Stimulated activated CD8-positive, alpha-beta memory T cell treated with anti-CD3 and anti-CD28 coated beads, Interleukin-15, amount 100 ng/mL, for 1 hour (primary cell): ENCODE measurements around the gene BAG1.

ENCODE experiments used
- DNase-seq: peaks from one replicate; pipeline ENCODE4 v3.0.0-alpha.2; 2020; ENCODE audit warnings: low read depth

The BAG1 gene

DNA sequence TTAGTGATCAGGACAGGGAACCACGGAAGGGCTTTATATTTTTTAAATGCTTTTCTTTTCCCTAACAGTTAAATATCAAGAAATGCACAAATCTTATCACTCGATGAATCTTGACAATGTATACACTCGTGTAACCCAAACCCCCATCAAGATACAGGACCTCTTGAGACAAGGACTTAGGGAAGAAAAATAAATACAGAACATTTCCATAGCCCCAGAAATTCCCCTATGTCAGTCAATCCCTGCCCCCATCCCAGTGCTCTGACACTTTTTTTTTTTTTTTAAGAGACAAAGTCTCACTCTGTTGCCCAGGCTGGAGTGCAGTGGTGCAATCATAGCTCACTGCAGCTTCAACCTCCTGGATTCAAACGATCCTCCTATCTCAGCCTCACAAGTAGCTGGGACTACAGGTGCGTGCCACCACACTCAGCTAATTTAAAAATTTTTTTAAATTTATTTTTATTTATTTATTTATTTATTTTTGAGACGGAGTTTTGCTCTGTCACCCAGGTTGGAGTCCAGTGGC lies 21.8 kb downstream of the BAG1 start:
- DNase-seq: no peak

DNA sequence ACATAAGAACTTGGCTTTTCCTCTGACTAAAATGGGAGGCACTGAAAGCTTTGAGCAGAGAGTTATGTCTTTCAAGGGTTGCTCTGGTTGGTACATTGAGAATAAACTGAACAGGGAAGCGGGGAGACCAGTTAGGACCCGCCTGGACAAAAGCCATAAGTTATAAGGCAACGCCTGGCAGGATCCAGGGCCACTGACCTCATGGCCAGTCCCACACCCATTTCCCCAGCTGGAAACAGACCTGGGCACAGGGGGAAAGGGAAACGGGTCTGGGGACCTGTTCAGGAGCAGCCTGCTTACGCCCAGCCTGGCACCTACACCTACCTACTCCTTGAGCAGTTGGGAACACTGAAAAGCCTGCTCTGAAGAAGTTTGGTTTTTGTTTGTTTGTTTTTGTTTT lies 23.2 kb downstream of the BAG1 start:
- no peak for DNase-seq

DNA sequence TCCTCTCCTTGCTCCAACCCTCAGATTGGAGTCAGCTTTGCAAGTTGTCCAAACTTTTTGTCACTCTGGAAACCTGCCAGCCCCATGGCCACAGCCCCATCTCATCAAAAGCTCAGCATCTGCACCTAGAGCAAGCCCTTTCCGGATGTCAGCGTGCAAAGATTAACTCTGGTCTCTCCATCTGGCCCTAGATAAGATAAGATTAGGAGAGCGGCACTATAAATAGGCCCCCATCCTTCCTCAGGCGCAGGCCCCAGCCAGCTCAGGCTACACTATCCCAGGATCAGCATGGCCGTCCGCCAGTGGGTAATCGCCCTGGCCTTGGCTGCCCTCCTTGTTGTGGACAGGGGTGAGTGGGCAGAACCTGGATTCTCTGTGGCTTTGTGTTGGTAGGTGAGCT lies 24.6 kb downstream of the BAG1 start, which contains the start of gene SPINK4:
Gene SPINK4 (plus strand): TSS at position 247 of the 400 bp plus-strand sequence. CDS start 42 bp downstream, at position 289.
- DNase-seq: no peak

DNA sequence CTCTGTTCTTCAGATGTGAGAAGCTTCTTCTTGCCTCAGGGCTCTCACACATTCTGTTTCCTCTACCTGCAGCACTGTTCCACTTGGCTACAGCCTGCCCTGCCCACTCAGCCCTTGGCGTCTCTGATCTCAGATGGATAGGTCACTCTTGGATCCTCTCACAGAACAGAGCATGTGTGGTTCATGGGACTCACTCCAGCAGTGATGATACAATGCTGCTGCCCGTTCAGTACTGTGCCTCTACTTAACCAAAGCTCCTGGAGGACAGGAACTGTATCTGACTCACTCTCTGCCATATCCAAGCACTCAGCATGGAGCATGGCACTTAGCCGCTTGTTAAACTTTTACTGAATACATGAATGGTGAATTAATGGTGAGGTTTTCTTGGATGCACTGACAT lies 27.9 kb downstream of the BAG1 start:
- no peak for DNase-seq

DNA sequence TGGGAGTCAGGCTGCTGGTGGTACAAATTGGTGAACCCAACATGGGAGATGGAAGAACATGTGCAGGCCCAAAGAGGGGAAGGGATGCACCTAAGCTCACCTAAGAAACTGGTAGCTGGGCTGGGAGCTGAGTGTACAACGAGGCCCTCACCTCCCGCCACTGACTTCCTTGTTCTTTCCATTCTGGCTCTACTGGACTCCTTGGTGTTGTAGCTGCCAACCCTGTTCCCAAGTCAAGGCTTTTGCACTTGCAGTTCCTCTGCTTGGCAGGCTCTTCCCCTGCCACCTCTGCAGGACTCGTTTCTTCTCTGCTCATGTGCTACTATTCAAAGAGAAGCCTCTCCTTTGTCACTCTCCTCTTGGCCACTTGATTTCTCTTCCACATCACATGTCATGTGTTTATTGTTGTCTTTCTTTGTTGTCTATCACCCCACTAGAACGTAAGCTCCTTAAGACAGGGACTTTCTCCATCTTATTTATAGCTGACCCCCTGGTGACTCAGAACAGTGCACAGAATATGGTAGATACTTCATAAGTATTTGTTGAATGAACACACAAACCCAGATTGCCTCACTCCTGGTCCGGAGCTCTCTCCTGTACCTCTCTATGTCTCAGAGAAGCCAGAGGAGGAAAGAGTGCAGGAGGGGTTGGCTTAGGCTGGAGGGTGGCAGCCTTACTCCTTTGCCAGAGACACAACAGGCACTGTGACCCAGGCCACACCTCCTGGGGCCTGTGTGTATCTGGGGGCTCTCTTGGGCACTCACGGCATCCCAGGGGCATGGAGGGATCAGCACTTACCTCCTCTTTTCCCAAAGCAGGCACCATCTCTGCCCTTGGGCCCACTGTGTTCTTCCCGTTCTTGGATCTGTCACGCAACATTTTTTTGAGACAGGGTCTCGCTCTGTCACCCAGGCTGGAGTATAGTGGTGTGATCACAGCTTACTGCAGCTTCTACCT lies 29.7 kb downstream of the BAG1 start:
- no peak for DNase-seq

DNA sequence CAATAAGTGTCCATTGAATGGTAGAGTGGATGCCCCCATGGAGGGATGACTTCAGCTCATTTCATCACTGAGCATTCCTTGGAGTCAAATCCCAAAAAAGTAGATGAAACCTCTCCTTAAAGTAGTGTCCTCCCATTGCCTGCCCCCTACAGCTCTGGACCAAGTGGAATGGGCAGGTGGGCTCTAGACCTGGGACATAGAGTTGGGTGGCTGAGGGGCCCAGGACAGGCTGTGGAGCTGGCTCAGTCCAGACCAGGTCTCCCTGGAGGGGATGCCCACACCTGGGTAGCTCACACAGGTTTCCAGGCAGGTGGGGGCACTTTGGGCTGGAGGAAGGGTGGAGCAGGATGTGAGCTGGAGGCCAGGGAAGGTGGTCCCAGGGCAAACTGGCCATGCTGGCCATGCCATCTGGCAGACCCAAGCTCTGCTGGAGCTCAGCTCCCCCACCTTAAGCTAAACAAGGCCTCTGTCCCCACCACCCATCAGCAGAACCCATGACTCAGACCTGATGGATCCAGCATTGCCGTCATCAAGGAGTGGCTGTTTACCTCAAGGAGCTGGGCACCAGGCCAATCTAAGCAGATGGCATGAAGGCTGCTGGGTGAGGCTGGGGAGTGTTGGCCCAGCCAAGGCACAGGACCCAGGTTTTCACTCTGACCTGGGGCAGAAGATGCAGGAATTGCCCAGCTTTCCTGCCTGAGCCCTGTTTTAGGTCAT lies 30.7 kb downstream of the BAG1 start:
- DNase-seq: no peak

DNA sequence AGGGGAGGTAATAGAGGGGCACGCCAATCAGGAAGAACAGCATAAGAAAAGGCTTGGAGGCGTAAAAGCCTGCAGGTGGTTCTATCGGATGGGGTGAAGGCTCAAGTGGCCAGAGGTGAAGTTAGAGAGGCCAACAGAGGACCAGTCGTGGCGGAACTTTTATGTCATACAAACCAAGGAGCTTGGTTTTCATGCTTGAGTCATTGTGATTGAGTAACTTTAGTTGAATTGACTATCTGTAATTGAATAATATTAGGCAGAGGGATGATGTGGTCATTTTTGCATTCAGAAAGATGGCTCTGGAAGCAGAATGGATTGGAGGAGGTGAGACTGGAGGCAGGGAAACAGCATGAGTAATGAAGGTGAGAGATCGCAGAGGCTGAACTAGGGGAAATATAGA lies 31.7 kb downstream of the BAG1 start:
- DNase-seq: no peak

DNA sequence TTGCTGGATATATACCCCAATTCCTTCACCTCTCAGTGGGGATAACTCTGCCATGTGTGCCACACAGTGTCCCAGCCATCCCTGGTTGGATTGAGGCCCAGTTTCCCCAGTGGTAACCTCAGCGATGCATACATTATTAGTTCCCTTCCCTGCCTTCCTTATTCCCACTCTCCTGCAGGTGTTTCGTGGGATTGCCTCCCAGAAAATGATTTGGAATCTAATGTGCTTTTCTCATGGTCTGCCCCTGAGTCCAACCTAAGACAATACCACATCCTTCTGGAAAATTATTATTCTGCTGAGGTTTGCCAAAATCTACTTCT lies 32.9 kb downstream of the BAG1 start:
- no peak for DNase-seq

DNA sequence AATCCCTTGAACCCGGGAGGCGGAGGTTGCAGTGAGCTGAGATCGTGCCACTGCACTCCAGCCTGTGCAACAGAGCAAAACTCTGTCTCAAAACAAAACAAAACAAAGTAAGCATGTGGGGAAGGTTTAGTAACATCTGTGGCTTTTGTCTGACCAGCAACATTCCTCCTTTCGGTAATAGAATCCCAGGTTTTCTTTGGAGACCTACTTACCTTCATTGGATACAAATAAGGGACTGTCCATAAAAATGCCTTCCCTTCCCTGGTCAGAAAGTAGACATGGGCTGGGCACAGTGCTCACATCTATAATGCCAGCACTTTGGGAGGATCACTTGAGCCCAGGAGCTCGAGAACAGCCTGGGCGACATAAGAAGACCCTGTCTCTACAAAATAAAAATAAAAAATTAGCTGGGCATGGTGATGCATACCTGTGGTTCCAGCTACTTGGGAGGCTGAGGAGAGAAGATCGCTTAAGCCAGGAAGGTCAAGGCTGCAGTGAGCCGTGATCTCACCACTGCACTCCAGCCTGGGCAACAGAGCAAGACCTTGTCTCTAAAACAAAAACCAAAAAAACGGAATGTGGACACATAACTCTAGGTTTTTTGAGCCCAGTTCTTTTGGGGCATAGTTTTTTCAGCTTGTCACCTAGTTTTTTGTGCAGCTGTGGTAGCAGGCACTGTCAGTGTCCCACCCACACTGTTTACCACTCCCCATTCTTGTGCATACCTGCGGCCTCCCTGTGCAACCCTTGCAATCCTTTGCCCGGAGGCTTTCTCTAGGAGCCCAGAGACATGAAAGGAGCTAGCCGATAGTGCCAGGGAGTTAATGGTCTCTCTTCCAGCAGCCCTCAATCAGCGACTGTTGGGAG lies 33.5 kb downstream of the BAG1 start:
- no peak for DNase-seq

DNA sequence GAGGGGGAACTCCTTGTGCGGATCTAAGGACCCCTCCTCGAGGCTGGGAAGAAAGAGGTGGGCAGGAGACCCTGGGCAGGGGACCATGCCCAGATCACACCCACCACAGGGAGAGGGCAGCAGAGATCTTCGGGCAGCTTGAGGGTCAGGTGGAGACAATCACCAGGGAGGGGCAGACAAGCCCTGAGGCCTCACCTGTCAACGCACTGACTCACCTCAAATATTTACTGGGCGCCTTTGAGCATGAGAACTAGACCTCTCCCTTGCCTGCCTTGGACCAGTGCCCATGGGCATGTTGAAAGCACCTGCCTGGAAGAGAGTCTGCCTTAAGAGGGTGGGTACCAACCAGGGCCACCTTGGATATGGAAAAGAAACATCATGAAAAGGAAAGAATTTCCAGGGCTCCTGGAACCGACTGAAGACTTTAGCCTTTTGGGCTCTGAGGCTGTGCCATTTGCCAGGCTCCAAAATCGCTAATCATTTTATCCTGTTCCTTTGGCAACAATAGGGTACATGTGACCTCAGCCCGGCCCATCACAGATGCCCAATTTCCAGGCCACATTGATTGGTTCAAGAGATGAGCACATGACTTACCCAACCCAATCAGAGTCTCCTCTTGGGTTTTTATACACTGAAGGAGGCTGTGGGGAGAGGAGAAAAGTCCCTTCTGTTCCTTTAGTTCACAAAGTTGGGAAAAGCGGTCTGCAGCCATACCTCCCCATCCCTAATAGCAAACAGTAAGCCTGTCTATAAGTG lies 35.0 kb downstream of the BAG1 start:
- DNase-seq: no peak

DNA sequence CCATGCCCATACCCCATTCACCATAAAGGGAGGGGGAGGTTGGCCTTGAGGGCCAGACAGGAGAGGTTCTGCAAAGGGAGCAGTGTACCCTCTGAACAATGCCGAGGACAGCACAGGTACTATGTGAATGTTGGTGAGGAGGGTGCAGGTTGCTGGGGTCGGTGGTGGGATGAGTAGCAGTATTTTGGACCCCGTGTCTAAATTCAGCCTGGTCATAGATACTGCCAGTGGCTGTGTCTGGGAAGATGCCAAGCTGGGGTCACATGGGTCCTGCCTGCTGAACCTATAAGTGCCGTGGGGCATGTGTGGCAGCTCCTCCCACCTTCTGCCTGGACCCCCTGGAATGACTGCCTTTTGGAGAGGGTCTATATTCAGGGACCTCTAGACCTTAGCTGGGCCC lies 35.9 kb downstream of the BAG1 start:
- DNase-seq: no peak

DNA sequence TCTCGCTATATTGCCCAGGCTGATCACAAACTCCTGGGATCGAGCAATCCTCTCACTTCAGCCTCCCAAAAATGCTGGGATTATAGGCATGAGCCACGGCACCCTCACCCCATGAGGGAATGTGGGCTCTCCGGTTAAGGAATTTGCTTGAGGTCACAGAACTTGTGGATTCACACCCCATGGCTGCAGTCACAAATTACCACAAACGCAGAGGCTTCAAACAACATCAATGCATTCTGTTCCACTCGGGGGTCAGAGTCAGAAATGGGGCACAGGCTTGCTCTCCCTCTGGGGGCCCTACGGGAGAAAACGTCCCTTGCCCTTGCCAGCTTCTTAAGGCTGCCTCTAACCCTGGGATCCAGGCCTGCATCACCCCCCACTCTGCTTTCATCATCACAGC lies 36.8 kb downstream of the BAG1 start:
- no peak for DNase-seq

DNA sequence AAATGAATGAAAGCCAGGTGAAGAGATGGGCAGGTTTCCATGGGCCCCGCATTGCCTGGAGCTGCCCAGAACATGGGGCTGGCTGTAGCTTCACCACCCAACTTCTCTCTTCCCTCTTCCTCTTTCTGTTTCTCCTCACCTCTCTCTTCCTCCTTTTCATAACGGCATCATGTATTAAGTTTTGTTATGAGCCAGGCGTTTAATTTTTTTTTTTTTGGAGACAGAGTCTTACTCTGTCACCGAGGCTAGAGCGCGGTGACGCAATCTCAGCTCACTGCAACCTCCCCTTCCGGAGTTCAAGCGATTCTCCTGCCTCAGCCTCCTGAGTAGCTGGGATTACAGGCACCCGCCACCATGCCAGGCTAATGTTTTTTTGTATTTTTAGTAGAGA lies 37.5 kb downstream of the BAG1 start:
- no peak for DNase-seq

DNA sequence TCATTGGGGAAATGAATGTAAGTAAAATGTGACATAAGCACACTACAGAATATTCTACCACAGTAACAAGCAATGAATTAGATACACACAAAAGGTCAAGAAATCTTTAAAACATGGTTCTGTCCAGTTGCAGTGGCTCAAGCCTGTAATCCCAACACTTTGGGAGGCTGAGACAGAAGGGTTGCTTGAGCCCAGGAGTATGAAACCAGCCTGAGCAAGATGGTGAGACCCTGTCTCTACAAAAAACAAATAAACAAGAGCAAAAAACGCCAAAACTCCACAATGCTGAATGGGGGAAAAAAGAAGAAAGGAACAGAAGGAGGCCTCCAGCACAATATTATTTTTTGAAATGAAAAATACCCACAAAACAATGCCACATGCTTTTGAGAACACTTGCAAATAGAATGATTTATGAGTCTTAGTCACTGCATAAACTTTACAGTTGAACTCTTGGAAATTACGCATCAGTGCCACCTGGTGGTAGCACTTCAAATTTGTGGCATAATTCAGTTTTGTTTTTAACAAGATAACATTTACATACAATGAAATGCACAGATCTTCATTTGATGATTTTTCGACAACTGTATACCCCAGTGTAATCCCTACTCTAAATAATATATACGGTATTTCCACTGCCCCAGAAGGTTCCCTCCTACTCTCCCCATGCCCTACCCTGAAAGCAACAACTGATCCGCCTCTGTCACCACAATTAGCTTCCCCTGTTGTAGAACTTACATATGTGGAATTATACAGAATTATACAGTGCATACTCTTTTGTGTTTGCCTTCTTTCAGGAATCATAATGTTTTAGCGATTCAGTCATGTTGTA lies 39.0 kb downstream of the BAG1 start:
- DNase-seq: peak; percentile 51

DNA sequence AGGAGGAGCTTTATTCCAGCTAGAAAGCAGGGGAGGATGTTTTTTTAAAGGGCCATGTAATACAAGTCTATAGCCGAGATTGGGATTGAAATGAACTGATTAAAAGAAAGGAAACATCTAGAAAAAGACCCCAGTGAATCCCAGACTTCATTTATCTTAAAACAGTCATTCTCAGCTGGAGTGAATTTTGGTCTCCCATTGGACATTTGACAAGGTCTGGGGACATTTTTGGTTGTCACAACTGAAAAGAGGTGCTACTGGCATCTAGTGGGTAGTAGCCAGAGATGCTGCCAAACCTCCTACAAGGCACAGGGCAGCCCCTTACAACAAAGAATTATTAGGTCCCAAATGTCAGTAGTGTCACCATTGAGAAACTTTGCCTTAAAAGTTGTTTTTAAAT lies 40.8 kb downstream of the BAG1 start:
- no peak for DNase-seq

DNA sequence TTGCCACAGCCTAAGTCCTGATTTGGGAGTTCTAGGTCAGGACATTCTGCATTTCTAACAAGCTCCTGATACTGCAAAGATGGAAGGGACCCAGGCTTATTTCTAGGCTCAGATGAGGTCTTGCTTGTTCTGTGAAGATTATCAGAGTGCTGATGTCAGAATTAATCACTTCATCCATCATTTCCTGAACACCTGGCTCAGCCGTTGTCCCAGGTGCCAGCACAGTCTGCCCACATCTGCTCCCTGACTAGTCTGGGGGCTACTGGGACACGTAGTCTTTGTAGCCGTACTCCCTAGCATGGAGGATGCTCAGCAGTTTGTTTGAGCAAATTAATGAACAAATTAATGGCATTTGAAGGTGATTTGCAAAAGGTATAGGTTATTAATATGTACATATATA lies 42.5 kb downstream of the BAG1 start:
- no peak for DNase-seq

DNA sequence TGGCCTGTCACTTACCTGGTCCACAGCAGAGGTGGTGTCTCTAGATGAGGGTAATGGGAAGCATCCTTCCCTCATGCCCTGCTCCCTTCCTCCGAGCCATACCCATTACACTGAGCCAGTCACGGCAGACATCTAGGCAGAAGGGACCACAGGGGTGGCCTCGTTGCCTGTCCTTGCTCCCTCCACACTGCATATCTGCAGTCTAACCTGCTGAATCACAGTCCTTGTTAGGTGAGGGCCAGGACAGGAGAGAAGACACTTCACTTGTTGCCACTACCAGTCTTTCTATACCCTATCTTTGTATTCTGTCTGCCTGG lies 43.0 kb downstream of the BAG1 start:
- DNase-seq: no peak

DNA sequence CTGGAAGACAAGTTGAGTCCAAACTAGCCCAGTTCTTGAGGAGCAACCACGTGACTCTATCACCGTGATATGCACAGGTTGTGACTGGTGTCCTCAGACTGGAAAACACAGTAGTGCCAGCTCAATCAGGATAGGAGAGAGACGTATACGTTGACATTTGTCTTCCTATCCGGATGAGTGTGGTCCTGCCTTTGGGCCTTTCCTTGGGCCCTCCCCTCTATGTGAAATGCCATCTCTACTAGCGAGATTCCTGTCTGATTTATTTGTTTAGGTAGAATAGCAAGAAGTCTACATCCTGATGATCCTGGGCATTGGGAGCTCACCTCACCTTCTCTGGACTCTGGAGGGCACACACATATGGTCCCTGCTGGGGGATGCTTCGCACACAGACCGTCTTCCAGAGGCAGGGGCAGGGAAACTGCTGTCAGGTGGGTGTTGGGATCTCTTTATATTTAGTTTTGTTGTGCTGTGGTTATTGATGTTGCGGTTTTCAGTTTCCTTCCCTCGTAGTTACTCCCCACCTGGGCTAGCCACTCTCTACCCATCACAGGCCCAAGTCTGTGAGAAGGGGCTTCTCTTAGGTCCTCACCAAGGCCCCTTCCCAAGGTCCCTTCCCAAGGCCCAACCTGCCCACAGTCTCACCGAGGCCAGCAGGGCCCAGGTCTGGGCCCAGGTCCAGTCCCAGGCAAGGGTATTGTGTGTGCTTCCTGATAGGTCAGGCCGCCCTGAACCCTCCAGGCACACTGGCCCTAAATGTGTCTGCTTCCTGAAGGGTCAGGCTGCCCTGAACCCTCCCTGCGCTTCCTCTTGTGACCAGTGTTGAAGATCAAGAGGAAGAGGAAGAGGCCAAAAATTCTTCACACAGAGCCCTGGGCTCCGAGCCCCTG lies 43.6 kb downstream of the BAG1 start:
- no peak for DNase-seq

DNA sequence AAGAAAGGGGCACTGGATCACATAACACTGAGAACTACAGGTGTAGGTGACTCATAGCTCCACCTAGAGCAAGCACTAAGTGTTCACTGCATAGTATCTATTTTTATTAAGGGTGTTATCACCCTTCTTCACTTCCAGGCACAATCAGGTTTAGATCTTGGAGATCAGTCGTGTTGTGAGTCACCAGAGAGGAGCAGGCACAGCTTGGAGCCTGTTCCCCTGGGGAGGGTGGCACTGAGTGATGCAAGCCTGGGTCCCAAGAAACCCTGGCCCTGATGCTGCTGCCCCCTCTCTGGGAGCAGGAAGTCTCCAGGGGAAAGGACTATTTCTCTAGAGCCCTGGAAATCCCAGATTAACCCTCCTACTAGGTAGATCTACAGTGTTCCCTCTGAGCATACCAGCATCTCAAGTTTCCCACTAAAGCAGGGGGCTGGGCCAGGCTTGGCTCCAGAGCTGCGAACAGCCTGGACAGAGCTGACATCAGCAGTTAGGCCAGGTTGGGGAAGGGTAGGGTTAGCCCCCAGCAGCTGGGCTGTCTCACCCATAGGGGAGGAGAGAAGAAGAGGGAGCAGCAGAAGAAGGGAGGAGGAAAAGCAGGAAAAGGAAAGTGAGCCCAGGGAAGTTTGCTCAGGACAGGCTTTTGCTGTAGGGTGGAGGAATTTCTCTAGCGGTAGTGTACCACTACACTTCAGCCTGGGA lies 52.7 kb downstream of the BAG1 start:
- DNase-seq: no peak
